GM23338 (cell line): ENCODE data around the gene EMC1.

ENCODE experiments used
- CREB1 ChIP-seq: fragments of 250-450 bp; sonication (Bioruptor Pico); IDR thresholded peaks from 2 replicates; pipeline ENCODE4 v1.5.0; 2020; ENCODE audit warnings: low read depth, mild to moderate bottlenecking, moderate library complexity
- CTCF ChIP-seq, 2 experiments: fragments of 200-600 bp in 1 of 2; sonication (generic) in 1 of 2; conservative IDR thresholded peaks; 2 replicates each; pipeline versions ENCODE4 v1.5.1 to v1.6.1; 2016 to 2017; ENCODE audit warnings: antibody characterized with exemption in 2 of 2, low read depth in 2 of 2, mild to moderate bottlenecking in 2 of 2, moderate library complexity in 1 of 2
- EZH2 ChIP-seq: fragments of 200-600 bp; sonication (generic); IDR thresholded peaks from one replicate; pipeline ENCODE4 v1.8.0; 2017; ENCODE audit warnings: antibody characterized with exemption, mild to moderate bottlenecking, low read depth; ENCODE audit not compliant: unreplicated experiment

- TF ChIP-seq CTCF (conservative IDR thresholded peaks at IDR 0.05; ENCODE audit: low read depth in 2 of 2) (no peak), EZH2 (no peak), CREB1 (no peak)
Observed at GRCh38 chr1:19178734-19179398, 72.5 kb downstream of the EMC1 start.
